ENCODE data around the gene GRWD1.

Gene GRWD1

DNA sequence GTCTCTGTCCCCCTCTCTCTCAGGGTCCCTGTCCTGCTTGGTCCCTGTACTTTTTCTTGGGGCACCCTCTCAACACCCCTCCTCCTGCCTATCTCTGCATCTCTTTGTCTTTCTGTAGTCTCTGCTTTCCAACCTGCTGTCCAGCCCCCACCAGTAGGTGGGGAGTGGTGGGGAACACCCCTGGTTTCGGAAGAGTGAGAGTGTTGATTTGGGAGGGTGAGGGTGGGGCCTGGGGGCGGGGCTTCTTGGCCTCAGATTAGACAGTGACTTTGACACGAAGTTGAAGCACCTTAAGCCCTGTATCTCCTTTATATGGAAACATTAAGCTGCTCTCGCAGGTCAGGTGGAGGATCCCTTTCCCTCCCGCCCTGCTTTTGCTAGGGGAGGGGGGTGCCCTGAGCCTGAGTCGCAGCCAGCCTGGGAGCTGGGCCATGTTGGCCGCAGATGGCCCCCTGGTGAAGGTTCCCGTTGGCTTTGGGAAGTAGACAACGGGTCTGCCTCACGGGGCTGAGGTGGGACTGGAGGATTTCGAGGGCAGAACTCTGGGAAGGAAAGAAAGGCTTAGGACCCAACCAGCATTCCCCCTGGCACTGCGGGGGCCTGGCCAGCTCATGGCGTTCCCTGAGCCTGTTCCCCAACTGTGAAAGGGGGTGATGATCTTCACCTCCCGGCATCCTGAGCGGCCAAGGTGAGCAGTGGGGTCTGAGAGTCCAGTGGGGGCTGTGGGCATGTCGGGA lies 9.6 kb downstream of the GRWD1 start, which contains the start of gene KCNJ14:
Gene KCNJ14, plus strand, starts transcription at position 404 of the 737 bp plus-strand sequence. CDS start 6,151 bp downstream, outside the sequence.
- peaks cover 26% of the 10 kb centered on the region for H3K36me3 ChIP-seq (ENCODE audit: control insufficient read depth, insufficient read depth, low read length)
- TF ChIP-seq, protein P1, sequence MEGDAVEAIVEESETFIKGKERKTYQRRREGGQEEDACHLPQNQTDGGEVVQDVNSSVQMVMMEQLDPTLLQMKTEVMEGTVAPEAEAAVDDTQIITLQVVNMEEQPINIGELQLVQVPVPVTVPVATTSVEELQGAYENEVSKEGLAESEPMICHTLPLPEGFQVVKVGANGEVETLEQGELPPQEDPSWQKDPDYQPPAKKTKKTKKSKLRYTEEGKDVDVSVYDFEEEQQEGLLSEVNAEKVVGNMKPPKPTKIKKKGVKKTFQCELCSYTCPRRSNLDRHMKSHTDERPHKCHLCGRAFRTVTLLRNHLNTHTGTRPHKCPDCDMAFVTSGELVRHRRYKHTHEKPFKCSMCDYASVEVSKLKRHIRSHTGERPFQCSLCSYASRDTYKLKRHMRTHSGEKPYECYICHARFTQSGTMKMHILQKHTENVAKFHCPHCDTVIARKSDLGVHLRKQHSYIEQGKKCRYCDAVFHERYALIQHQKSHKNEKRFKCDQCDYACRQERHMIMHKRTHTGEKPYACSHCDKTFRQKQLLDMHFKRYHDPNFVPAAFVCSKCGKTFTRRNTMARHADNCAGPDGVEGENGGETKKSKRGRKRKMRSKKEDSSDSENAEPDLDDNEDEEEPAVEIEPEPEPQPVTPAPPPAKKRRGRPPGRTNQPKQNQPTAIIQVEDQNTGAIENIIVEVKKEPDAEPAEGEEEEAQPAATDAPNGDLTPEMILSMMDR (IDR thresholded peaks at IDR 0.05; ENCODE audit: insufficient read depth, low read length, poor library complexity, severe bottlenecking) = no peak
- DNase-seq (ENCODE audit: extremely low read depth, insufficient read length) = no peak
- no peak within 1 kb of the TSS for H3K4me3 ChIP-seq (replicated peaks; ENCODE audit: low read depth, low read length)
- H3K27me3 ChIP-seq (replicated peaks; ENCODE audit: control insufficient read depth, insufficient read depth, low read length) = no peaks in the 10 kb centered on the region

- DNase-seq (ENCODE audit: extremely low read depth, insufficient read length) = no peak
- Histone ChIP-seq H3K36me3 (ENCODE audit: control insufficient read depth, insufficient read depth, low read length) (peaks cover 20% of the 10 kb centered on the region), H3K27me3 (replicated peaks; ENCODE audit: control insufficient read depth, insufficient read depth, low read length) (no peaks in the 10 kb centered on the region), H3K4me3 (replicated peaks; ENCODE audit: low read depth, low read length) (no peak overlapping the region)
- TF ChIP-seq, protein P1 (IDR thresholded peaks at IDR 0.05; ENCODE audit: insufficient read depth, low read length, poor library complexity, severe bottlenecking) = no peak
Observed at GRCh38 chr19:48455908-48456562, 10.3 kb downstream of the GRWD1 start.

DNA sequence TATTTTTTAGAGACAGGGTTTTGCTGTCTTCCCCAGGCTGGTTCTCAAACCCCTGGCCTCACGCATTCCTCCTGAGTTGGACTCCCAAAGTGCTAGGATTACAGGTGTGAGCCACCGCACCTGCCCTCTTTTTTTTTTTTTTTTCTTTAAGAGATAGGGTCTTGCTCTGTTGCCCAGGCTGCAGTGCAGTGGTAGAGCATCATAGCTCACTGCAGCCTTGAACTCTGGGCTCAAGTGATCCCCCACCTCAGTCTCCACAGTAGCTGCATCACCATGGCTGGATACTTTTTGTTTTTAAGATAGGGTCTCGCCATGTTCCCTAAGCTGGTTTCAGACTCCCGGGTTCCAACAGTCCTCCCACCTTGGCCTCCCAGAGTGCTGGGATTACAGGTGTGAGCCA lies 11.1 kb downstream of the GRWD1 start:
- Histone ChIP-seq H3K27me3 (replicated peaks; ENCODE audit: control insufficient read depth, insufficient read depth, low read length) (no peaks in the 10 kb centered on the region), H3K36me3 (ENCODE audit: control insufficient read depth, insufficient read depth, low read length) (peaks cover 15% of the 10 kb centered on the region), H3K4me3 (replicated peaks; ENCODE audit: low read depth, low read length) (no peak overlapping the region)
- DNase-seq (ENCODE audit: extremely low read depth, insufficient read length) = no peak
- TF ChIP-seq, protein P1 (IDR thresholded peaks at IDR 0.05; ENCODE audit: insufficient read depth, low read length, poor library complexity, severe bottlenecking) = no peak

- Histone ChIP-seq H3K27me3 (replicated peaks; ENCODE audit: control insufficient read depth, insufficient read depth, low read length) (no peaks in the 10 kb centered on the region), H3K36me3 (ENCODE audit: control insufficient read depth, insufficient read depth, low read length) (peaks cover 16% of the 10 kb centered on the region), H3K4me3 (replicated peaks; ENCODE audit: low read depth, low read length) (no peak overlapping the region)
- TF ChIP-seq, protein P1 (IDR thresholded peaks at IDR 0.05; ENCODE audit: insufficient read depth, low read length, poor library complexity, severe bottlenecking) = no peak
- no peak for DNase-seq (ENCODE audit: extremely low read depth, insufficient read length)
Observed at GRCh38 chr19:48458016-48458415, 12.2 kb downstream of the GRWD1 start.

DNA sequence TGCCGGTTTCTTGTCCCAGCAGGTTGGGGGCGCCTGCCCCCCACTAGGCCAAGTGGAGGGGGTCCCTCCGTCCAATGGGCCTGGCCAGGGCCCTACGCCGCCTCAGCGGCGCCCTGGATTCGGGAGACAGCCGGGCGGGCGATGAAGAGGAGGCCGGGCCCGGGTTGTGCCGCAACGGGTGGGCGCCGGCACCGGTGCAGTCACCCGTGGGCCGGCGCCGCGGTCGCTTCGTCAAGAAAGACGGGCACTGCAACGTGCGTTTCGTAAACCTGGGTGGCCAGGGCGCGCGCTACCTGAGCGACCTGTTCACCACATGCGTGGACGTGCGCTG lies 15.8 kb downstream of the GRWD1 start:
- no peaks in the 10 kb centered on the region for H3K27me3 ChIP-seq (replicated peaks; ENCODE audit: control insufficient read depth, insufficient read depth, low read length)

More for the DNA sequence above, 15.8 kb downstream of the GRWD1 start:
- H3K4me3 ChIP-seq (replicated peaks; ENCODE audit: low read depth, low read length) = no peak overlapping the region
- peaks cover 7% of the 10 kb centered on the region for H3K36me3 ChIP-seq (ENCODE audit: control insufficient read depth, insufficient read depth, low read length)
- DNase-seq (ENCODE audit: extremely low read depth, insufficient read length) = no peak
- TF ChIP-seq, protein P1 (IDR thresholded peaks at IDR 0.05; ENCODE audit: insufficient read depth, low read length, poor library complexity, severe bottlenecking) = no peak

All from GM06990 (cell line).